Fibroblast of villous mesenchyme (primary cell): ENCODE results near the gene MTR. TPM values are rescaled to one million over a fixed set of nuclear protein-coding genes. Genes with fewer than 3 reads are reported as not detected.
A peak's percentile ranks its signal among the peaks of the same experiment; 100 is the strongest.

Experiments
- DNase-seq: peaks from one replicate; pipeline ENCODE4 v3.0.0-alpha.2; 2010; ENCODE audit warnings: low read depth
- H3K4me3 ChIP-seq: 2 replicates; pipeline ENCODE4 v1.5.1; 2011; ENCODE audit warnings: low read depth, mild to moderate bottlenecking, low read length
- CTCF ChIP-seq: IDR thresholded peaks from 2 replicates; pipeline ENCODE4 v1.5.1; 2012; ENCODE audit warnings: low read depth, mild to moderate bottlenecking, low read length; ENCODE audit not compliant: insufficient read depth
- total RNA-seq: library from RNA; depleted of rRNA; stranded (reverse); fragments of >200 nt; gene quantifications from 2 replicates; pipeline ENCODE4 v1.2.3, GENCODE V29; 2012

MTR gene
- total RNA-seq, 1 donor, result 34.5 TPM

GRCh38 chr1:236819856-236820255 is 24.8 kb downstream of the MTR start:
- no peak for DNase-seq
- no peak for TF ChIP-seq CTCF
- no peak overlapping the region for H3K4me3 ChIP-seq

- peak; percentile 82 for DNase-seq
- no peak overlapping the region for H3K4me3 ChIP-seq
- no peak for TF ChIP-seq CTCF
Observed at GRCh38 chr1:236821091-236821627, 26.1 kb downstream of the MTR start.

- no peak for TF ChIP-seq CTCF
- H3K4me3 ChIP-seq, result no peak overlapping the region
- DNase-seq, result no peak
Observed at GRCh38 chr1:236823559-236823958, 28.5 kb downstream of the MTR start.

GRCh38 chr1:236829085-236829484 is 34.0 kb downstream of the MTR start:
- no peak for DNase-seq
- TF ChIP-seq CTCF, result no peak
- no peak overlapping the region for H3K4me3 ChIP-seq

- TF ChIP-seq CTCF, result no peak
- DNase-seq, result no peak
- H3K4me3 ChIP-seq, result no peak overlapping the region
Observed at GRCh38 chr1:236830116-236830515, 35.0 kb downstream of the MTR start.

- DNase-seq, result no peak
- TF ChIP-seq CTCF, result no peak
- no peak overlapping the region for H3K4me3 ChIP-seq
Observed at GRCh38 chr1:236830560-236830959, 35.5 kb downstream of the MTR start.

- H3K4me3 ChIP-seq, result no peak overlapping the region
- TF ChIP-seq CTCF, result no peak
Observed at GRCh38 chr1:236833575-236833974, 38.5 kb downstream of the MTR start.

More at GRCh38 chr1:236833575-236833974, 38.5 kb downstream of the MTR start:
- peak; percentile 39 for DNase-seq
